HepG2 (cell line): ENCODE data around the gene LRIG1. TPM values are rescaled to one million over a fixed set of nuclear protein-coding genes. Genes with fewer than 3 reads are reported as not detected.

Experiments
- DMAP1 ChIP-seq: IDR thresholded peaks from 2 replicates; pipeline ENCODE4 v1.6.1; 2016
- GABPA ChIP-seq, 2 experiments: IDR thresholded peaks; 2 replicates each; pipeline ENCODE4 v1.6.1; 2011 to 2016; ENCODE audit warnings: low read depth in 2 of 2, low read length in 1 of 2, missing biosample characterization in 1 of 2, missing genetic modification characterization in 1 of 2
- HMG20B ChIP-seq: conservative IDR thresholded peaks from 2 replicates; pipeline ENCODE4 v1.6.1; 2016; ENCODE audit warnings: missing genetic modification reagents, missing compliant biosample characterization
- JUN ChIP-seq: sonication (generic); formaldehyde crosslinking; IDR thresholded peaks from 2 replicates; pipeline ENCODE4 v1.4.0; 2020; ENCODE audit warnings: mild to moderate bottlenecking, missing genetic modification reagents
- KAT7 ChIP-seq: IDR thresholded peaks from 2 replicates; pipeline ENCODE4 v1.6.1; 2018; ENCODE audit warnings: borderline replicate concordance, missing compliant biosample characterization
- KDM5A ChIP-seq: fragments of 200-600 bp; sonication (generic); IDR thresholded peaks from 2 replicates; pipeline ENCODE4 v1.7.0; 2018; ENCODE audit warnings: antibody characterized with exemption, mild to moderate bottlenecking, low read length, borderline replicate concordance
- MTA1 ChIP-seq: sonication (generic); formaldehyde crosslinking; IDR thresholded peaks from 2 replicates; pipeline ENCODE4 v1.4.0; 2020; ENCODE audit warnings: missing genetic modification reagents, mild to moderate bottlenecking, borderline replicate concordance
- NFATC3 ChIP-seq: sonication (generic); formaldehyde crosslinking; IDR thresholded peaks from 2 replicates; pipeline ENCODE4 v1.5.1; 2020; ENCODE audit warnings: mild to moderate bottlenecking, missing genetic modification reagents
- NR2F2 ChIP-seq: IDR thresholded peaks from 2 replicates; pipeline ENCODE4 v1.6.1; 2012; ENCODE audit warnings: low read depth, inconsistent platforms, borderline replicate concordance
- RBAK ChIP-seq: sonication (generic); formaldehyde crosslinking; IDR thresholded peaks from 2 replicates; pipeline ENCODE4 v1.5.1; 2020; ENCODE audit warnings: mild to moderate bottlenecking, missing genetic modification reagents
- SNAPC2 ChIP-seq: sonication (generic); formaldehyde crosslinking; IDR thresholded peaks from 2 replicates; pipeline ENCODE4 v1.8.1; 2022; ENCODE audit warnings: mild to moderate bottlenecking, missing genetic modification reagents
- SRSF4 ChIP-seq: fragments of 200-400 bp; formaldehyde crosslinking; IDR thresholded peaks from one replicate; pipeline ENCODE4 v1.6.1; 2018; ENCODE audit warnings: mild to moderate bottlenecking, low read depth, low read length, moderate library complexity; ENCODE audit not compliant: poor library complexity, severe bottlenecking
- STAT5B ChIP-seq: sonication (generic); formaldehyde crosslinking; IDR thresholded peaks from 2 replicates; pipeline ENCODE4 v1.4.0; 2020; ENCODE audit warnings: missing genetic modification reagents
- ZFY ChIP-seq: sonication (generic); formaldehyde crosslinking; IDR thresholded peaks from 2 replicates; pipeline ENCODE4 v1.4.0; 2020; ENCODE audit warnings: missing genetic modification reagents
- ZNF230 ChIP-seq: sonication (generic); formaldehyde crosslinking; IDR thresholded peaks from 2 replicates; pipeline ENCODE4 v1.4.0; 2020; ENCODE audit warnings: mild to moderate bottlenecking, missing genetic modification reagents
- ZNF281 ChIP-seq: sonication (generic); formaldehyde crosslinking; IDR thresholded peaks from 2 replicates; pipeline ENCODE4 v1.4.0; 2020; ENCODE audit warnings: missing genetic modification reagents, borderline replicate concordance
- ZNF430 ChIP-seq: sonication (generic); formaldehyde crosslinking; IDR thresholded peaks from 2 replicates; pipeline ENCODE4 v1.9.0; 2021; ENCODE audit warnings: mild to moderate bottlenecking, missing genetic modification reagents
- ZNF678 ChIP-seq: sonication (generic); formaldehyde crosslinking; IDR thresholded peaks from 2 replicates; pipeline ENCODE4 v1.4.0; 2020; ENCODE audit warnings: mild to moderate bottlenecking, missing genetic modification reagents
- ZNF749 ChIP-seq: sonication (generic); formaldehyde crosslinking; IDR thresholded peaks from 2 replicates; pipeline ENCODE4 v1.8.0; 2022; ENCODE audit warnings: mild to moderate bottlenecking, missing genetic modification reagents, moderate library complexity, borderline replicate concordance
- polyA plus RNA-seq, 8 experiments: library from polyadenylated mRNA; depleted of rRNA in 3 of 8; stranded (reverse) in 7 of 8; unstranded in 1 of 8; fragments of >200 nt; fragmentation: Illumina TruSeq in 4 of 8; extraction: Trizol in 4 of 8; gene quantifications; 2 replicates each; pipeline versions ENCODE4 v1.2.1 to v1.2.3, GENCODE V29; 2011 to 2016; ENCODE audit warnings: low read depth in 4 of 8, missing spikeins in 1 of 8, mixed read lengths in 1 of 8; ENCODE audit not compliant: insufficient read depth in 1 of 8
- total RNA-seq, 5 experiments: library from RNA; depleted of rRNA; stranded (reverse); fragments of >200 nt; fragmentation: Illumina TruSeq; extraction: Trizol; gene quantifications; 2 replicates each; pipeline ENCODE4 v1.2.3, GENCODE V29; 2016; ENCODE audit warnings: low read depth in 1 of 5
- TF ChIP-seq, protein P1 (sequence below): sonication (generic); formaldehyde crosslinking; IDR thresholded peaks from 2 replicates; pipeline ENCODE4 v1.9.0; 2021; ENCODE audit warnings: missing genetic modification reagents, mild to moderate bottlenecking, borderline replicate concordance
- TF ChIP-seq, protein P2 (sequence below): sonication (generic); formaldehyde crosslinking; IDR thresholded peaks from 2 replicates; pipeline ENCODE4 v1.9.0; 2022; ENCODE audit warnings: low read depth, missing genetic modification reagents
- TF ChIP-seq, protein P3 (sequence below): sonication (generic); formaldehyde crosslinking; IDR thresholded peaks from 2 replicates; pipeline ENCODE4 v1.4.0; 2020; ENCODE audit warnings: mild to moderate bottlenecking, missing genetic modification reagents, borderline replicate concordance

Gene LRIG1
- total and polyA plus RNA-seq, 2 of the 13 experiments (the other 11 are each of a cell fraction or from before 2014, with no cell fraction given), result 17.8 to 24.8 TPM

GRCh38 chr3:66475386-66476020 lies 25.3 kb downstream of the LRIG1 start (continued):
- TF ChIP-seq DMAP1 (peak; percentile 44; the same call in 1 of the 2 replicates), ZNF749 (CRISPR knock-in tag) (no peak), ZFY (CRISPR knock-in tag) (no peak), MTA1 (CRISPR knock-in tag) (no peak), ZNF678 (no peak), RBAK (no peak), NFATC3 (CRISPR knock-in tag) (no peak), ZNF281 (CRISPR knock-in tag) (no peak; the same call in 1 of the 2 replicates), GABPA (IDR thresholded peaks at IDR 0.05; ENCODE audit: low read depth, low read length) (no peak), GABPA (CRISPR knock-in tag; IDR thresholded peaks at IDR 0.05; ENCODE audit: low read depth) (no peak), KDM5A (no peak), STAT5B (CRISPR knock-in tag) (no peak), KAT7 (no peak), HMG20B (peak; percentile 44; the same call in 1 of the 2 replicates), ZNF230 (no peak), SRSF4 (no peak), JUN (CRISPR knock-in tag) (no peak), ZNF430 (CRISPR knock-in tag) (peak; percentile 31; the same call in 1 of the 2 replicates), SNAPC2 (CRISPR knock-in tag) (no peak), NR2F2 (no peak)
- TF ChIP-seq, protein P1, sequence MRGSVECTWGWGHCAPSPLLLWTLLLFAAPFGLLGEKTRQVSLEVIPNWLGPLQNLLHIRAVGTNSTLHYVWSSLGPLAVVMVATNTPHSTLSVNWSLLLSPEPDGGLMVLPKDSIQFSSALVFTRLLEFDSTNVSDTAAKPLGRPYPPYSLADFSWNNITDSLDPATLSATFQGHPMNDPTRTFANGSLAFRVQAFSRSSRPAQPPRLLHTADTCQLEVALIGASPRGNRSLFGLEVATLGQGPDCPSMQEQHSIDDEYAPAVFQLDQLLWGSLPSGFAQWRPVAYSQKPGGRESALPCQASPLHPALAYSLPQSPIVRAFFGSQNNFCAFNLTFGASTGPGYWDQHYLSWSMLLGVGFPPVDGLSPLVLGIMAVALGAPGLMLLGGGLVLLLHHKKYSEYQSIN (CRISPR knock-in tag), result no peak
- TF ChIP-seq, protein P2, sequence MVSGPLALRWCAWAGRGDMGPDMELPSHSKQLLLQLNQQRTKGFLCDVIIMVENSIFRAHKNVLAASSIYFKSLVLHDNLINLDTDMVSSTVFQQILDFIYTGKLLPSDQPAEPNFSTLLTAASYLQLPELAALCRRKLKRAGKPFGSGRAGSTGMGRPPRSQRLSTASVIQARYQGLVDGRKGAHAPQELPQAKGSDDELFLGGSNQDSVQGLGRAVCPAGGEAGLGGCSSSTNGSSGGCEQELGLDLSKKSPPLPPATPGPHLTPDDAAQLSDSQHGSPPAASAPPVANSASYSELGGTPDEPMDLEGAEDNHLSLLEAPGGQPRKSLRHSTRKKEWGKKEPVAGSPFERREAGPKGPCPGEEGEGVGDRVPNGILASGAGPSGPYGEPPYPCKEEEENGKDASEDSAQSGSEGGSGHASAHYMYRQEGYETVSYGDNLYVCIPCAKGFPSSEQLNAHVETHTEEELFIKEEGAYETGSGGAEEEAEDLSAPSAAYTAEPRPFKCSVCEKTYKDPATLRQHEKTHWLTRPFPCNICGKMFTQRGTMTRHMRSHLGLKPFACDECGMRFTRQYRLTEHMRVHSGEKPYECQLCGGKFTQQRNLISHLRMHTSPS, result 0 out of 2 replicates have a peak, but pooled peaks have one; percentile 36
- TF ChIP-seq, protein P3, sequence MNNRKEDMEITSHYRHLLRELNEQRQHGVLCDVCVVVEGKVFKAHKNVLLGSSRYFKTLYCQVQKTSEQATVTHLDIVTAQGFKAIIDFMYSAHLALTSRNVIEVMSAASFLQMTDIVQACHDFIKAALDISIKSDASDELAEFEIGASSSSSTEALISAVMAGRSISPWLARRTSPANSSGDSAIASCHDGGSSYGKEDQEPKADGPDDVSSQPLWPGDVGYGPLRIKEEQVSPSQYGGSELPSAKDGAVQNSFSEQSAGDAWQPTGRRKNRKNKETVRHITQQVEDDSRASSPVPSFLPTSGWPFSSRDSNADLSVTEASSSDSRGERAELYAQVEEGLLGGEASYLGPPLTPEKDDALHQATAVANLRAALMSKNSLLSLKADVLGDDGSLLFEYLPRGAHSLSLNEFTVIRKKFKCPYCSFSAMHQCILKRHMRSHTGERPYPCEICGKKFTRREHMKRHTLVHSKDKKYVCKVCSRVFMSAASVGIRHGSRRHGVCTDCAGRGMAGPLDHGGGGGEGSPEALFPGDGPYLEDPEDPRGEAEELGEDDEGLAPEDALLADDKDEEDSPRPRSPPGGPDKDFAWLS (CRISPR knock-in tag), result no peak
